ENCODE measurements around the gene OXCT1.
A peak's percentile ranks its signal among the peaks of the same experiment; 100 is the strongest.
"Not testable (repeated sequence)": the region's sequence is repeated elsewhere in the genome, so short reads cannot be mapped to it uniquely, and the experiment has no call there.

The OXCT1 gene

DNA sequence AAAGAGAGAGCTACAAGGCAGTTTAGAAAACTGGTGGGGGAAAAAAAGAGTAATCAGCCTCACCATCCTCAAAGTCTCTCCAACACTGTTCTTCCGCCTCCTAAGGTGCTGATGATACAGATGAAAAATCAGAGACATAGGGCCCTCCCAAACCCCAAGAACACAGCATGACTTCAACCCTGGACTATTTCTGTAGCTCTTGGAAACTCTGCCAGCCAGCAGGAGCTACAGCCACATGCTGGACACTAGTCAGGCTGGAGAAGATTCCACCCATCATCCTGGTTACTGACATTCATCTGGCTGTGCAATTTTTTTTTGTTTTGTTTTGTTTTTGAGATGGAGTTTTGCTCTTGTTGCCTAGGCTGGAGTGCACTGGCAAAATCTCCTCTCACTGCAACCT, 42.4 kb downstream of the OXCT1 start:
- DNase-seq (ENCODE audit: low read depth), result no peak

DNA sequence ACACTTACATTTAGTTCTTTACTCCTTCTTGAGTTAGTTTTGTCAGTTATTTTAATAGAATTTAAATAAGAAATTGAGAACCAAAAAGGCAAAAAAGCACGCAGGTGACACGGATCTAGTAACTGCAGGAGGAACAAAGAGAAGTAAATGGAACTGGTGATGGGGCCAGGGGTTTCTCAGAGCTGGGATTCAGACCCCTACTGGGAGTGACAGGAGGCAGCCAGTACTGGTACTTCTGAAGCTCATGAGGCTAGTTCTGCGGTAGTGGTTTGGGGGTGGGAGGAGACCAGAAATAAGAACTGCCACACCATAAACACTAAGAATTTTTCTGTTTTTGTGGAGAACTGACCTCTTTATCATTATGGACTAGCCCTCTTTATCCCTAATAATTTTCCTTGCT, 48.2 kb downstream of the OXCT1 start:
- DNase-seq (ENCODE audit: low read depth), result no peak

GRCh38 chr5:41821051-41821450, 49.2 kb downstream of the OXCT1 start:
- no peak for DNase-seq (ENCODE audit: low read depth)

- no peak for DNase-seq (ENCODE audit: low read depth)
Observed at GRCh38 chr5:41820150-41820549, 50.1 kb downstream of the OXCT1 start.

DNA sequence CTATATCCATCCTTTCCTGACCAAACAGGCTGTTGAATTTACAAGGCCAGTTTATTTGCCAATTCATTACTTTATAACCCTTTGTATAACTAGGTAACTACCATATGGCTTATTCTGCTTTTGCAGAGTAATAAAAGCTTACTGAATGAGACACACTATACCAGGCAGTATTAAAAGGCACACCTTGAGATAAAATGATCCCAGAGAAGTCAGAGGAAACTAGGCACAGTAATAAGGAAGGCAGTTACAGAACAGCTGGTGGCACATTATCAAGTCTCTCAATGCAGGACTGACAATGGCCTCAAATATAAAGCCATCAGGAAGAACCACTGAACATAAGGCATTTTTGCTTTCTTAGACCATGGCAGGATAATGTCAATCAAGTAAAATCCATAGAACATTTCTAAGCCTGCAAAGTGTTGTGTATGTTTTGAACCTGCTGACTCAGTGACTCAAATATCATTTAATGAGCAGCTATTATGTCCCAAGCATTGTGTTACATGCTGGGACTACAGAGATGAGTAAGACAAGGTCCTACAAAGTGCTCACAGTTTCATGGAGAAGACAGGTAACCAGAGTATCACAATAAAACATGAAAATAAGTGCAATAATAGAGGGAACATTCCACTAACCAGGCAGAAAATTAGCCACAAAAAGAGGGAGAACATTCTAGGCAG, 52.5 kb downstream of the OXCT1 start:
- no peak for DNase-seq (ENCODE audit: low read depth)

DNA sequence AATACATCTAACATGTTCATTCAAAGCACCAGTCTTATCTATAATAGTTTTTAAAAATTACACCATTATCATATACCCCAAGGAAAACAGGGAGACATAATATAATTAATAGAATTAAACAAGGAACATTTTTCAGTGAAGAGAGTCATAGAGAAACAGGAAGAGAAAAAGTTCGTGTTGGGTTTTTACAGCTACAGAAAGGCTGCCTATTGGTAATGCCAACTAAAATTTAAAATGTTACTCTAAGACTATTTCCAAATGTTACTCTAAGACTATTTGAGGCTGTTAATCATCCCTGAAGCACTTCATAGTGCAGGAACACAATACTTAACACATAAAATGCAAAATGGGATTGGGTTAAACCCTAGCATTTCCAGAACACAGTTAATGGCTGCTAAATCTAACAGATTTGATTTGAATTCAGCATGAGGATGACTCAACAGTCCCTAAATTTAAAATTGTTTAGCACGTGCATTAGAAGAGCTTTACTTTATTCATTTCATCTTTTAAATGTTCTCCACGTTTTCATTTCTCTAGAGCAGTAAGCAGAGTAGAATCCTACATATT, 54.5 kb downstream of the OXCT1 start:
- DNase-seq (ENCODE audit: low read depth), result no peak

GRCh38 chr5:41815261-41815660, 55.0 kb downstream of the OXCT1 start:
- no peak for DNase-seq (ENCODE audit: low read depth)

DNA sequence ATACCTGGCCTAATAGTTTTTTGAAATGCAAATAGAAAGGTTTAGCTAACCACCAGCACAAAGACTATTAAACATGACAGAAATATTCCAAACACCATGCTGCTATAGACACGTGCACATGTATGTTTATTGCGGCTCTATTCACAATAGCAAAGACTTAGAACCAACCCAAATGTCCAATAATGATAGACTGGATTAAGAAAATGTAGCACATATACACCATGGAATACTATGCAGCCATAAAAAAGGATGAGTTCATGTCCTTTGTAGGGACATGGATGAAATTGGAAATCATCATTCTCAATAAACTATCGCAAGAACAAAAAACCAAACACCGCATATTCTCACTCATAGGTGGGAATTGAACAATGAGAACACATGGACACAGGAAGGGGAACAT, 55.9 kb downstream of the OXCT1 start:
- not testable (repeated sequence) for DNase-seq (ENCODE audit: low read depth)

- DNase-seq (ENCODE audit: low read depth), result no peak
Observed at GRCh38 chr5:41812156-41812555, 58.1 kb downstream of the OXCT1 start.

DNA sequence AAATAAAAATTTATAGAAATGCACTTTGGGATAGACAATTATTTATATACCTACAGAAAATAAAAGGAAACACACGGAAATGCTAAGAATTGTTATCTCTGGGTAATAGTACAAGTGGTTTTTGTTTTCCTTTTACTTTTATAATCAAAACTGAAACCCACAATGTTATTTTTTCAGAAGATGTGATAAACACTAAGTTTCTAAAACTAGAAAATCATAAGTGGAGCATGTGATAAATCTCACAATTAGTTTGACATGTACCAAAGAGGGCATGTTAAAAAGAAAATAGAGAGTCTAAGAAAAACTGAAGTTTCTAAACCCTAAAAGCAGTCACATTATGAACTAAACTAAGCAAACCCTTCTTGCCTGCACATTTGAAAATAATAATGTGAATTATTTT, 61.1 kb downstream of the OXCT1 start:
- DNase-seq (ENCODE audit: low read depth), result no peak

GRCh38 chr5:41808294-41808693, 61.9 kb downstream of the OXCT1 start:
- peak; percentile 52 for DNase-seq (ENCODE audit: low read depth)

DNA sequence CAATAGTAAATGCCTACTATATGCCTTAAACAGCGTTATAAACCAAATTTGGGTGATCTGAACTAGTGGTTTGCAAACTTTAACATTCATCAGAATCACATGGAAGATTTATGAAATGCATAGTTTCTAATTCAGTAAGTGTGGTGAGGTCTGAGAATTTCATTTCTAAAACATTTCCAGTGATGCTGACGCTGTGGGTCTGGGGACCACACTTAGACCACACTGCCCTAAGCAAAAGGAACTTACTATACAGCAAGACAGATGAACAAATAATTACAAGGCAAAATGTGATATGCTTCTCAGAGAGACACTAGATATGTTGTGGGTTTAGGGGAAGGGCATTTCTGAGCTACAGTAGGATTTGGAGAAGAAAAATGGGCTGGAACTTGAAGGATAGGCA, 72.6 kb downstream of the OXCT1 start:
- DNase-seq (ENCODE audit: low read depth), result no peak

GRCh38 chr5:41796061-41796460, 74.2 kb downstream of the OXCT1 start:
- DNase-seq (ENCODE audit: low read depth), result no peak

GRCh38 chr5:41795125-41795524, 75.1 kb downstream of the OXCT1 start:
- no peak for DNase-seq (ENCODE audit: low read depth)

- peak; percentile 91 for DNase-seq (ENCODE audit: low read depth)
Observed at GRCh38 chr5:41794471-41794870, 75.8 kb downstream of the OXCT1 start.

DNA sequence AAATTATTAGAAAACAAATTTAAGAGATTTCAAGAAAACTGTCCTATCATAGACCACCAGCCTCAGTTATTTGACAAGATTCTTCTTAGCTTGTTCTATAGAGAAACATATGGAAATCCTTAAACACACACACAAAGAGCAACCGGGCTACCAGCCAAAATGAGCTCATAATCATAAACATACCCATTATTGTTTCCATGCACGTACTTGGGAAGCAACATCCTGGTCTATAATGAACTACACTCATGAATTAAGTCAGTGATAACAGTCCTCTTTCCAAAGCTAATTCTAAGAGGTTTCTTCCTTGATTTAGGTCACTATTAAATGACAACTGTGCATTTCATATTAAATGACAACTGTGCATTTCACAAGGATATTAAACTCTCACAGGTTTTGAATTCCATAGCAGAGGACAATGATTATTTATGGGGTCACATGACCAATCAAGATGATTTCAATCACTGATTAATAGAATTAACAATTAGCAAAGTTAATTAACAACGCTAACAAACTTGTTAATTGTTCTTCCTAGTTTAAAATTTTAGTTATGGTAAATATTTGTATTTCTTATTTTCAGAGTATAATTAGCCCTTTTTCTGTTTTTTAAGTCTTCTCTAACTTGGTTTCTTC, 77.0 kb downstream of the OXCT1 start:
- DNase-seq (ENCODE audit: low read depth), result peak; percentile 24

- DNase-seq (ENCODE audit: low read depth), result no peak
Observed at GRCh38 chr5:41790038-41790776, 80.0 kb downstream of the OXCT1 start.

DNA sequence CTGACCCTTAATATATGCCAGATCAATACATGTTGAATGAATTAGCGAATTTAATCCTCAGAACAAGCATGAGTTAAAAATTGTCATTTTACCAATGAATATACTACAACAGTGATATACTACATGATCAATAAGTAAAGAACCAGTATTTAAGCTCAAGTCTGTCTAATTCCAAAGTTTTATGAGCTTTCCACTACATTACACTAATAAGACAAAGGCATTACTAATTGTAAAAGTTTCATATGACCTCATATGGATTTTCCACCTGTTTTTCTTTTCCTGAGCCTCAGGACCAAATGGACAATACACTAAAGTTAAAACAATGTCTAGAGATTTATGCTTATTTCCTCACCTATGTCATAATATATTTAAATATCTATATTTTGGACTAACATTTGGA, 80.8 kb downstream of the OXCT1 start:
- DNase-seq (ENCODE audit: low read depth), result no peak

DNA sequence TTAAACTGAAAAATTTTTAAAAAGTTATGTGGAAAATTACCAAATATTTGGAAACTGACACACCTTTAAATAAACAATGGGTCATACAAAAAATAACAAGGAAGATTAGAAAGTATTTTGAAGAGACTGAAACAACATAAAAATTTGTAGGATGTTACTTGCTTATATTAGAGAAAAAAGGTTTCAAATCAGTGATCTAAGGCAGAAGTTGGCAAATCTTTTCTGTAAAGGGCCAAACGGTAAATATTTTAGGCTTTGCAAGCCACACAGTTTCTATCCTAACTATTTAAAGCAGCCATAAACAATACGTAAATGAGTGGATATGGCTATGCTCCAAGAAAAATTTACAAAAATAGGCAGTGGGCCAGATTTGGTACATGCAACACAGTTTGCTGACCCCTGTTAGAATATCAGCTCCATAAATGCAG, 81.3 kb downstream of the OXCT1 start:
- peak; percentile 54 for DNase-seq (ENCODE audit: low read depth)

- DNase-seq (ENCODE audit: low read depth), result no peak
Observed at GRCh38 chr5:41787265-41787664, 83.0 kb downstream of the OXCT1 start.

- no peak for DNase-seq (ENCODE audit: low read depth)
Observed at GRCh38 chr5:41785061-41785460, 85.2 kb downstream of the OXCT1 start.

- DNase-seq (ENCODE audit: low read depth), result no peak
Observed at GRCh38 chr5:41778410-41778809, 91.8 kb downstream of the OXCT1 start.

GRCh38 chr5:41776435-41776834, 93.8 kb downstream of the OXCT1 start:
- DNase-seq (ENCODE audit: low read depth), result peak; percentile 95

Measured in amniotic epithelial cell (primary cell).